ENCODE measurements around the gene SLC1A3.

GRCh38 chr5:36635721-36636390, 29.4 kb downstream of the SLC1A3 start:
- TF ChIP-seq SP1 (IDR thresholded peaks at IDR 0.05) (no peak), PKNOX1 (IDR thresholded peaks at IDR 0.05) (no peak), FOXM1 (IDR thresholded peaks at IDR 0.05; ENCODE audit: borderline replicate concordance) (no peak)
